H7 (cell line): ENCODE measurements around the gene RHOH. TPM values are rescaled to one million over a fixed set of nuclear protein-coding genes. Genes with fewer than 3 reads are reported as not detected.
"Not testable (repeated sequence)": the region's sequence is repeated elsewhere in the genome, so short reads cannot be mapped to it uniquely, and the experiment has no call there.

Source experiments
- DNase-seq: peaks from one replicate; pipeline ENCODE4 v3.0.0; 2012
- H3K27me3 ChIP-seq: 2 replicates; pipeline ENCODE4 v1.6.0; 2011; ENCODE audit warnings: mild to moderate bottlenecking, low read length; ENCODE audit not compliant: control insufficient read depth, insufficient read depth
- H3K36me3 ChIP-seq: replicated peaks from 2 replicates; pipeline ENCODE4 v1.5.1; 2011; ENCODE audit warnings: low read length; ENCODE audit not compliant: control insufficient read depth, insufficient read depth
- H3K4me3 ChIP-seq: 2 replicates; pipeline ENCODE4 v1.5.1; 2011; ENCODE audit warnings: low read depth, mild to moderate bottlenecking, control low read depth, low read length, moderate library complexity; ENCODE audit not compliant: insufficient read depth
- total RNA-seq: library from RNA; depleted of rRNA; stranded (reverse); fragments of >200 nt; shearing (Covaris generic); gene quantifications from 2 replicates; pipeline ENCODE4 v1.2.3, GENCODE V29; 2014; rRNA removed

The RHOH gene
- total RNA-seq: 1.4 and 2.1 TPM in 2 replicates

GRCh38 chr4:40196724-40197281 is at the start of gene RHOH:
Gene RHOH, plus strand, starts transcription at chr4:40197031. Its CDS starts 46,356 bp downstream, at chr4:40243387.
- Histone ChIP-seq H3K36me3 (no peaks in the 10 kb centered on the region), H3K27me3 (no peaks in the 10 kb centered on the region), H3K4me3 (0 out of 2 replicates have a peak within 1 kb of the TSS, but pooled peaks have one; percentile 0)
- DNase-seq: no peak

- DNase-seq, H3K36me3 ChIP-seq, H3K4me3 ChIP-seq, H3K27me3 ChIP-seq: not testable (repeated sequence)
Measured at GRCh38 chr4:40147490-40147889, 49.3 kb upstream of the RHOH start.

GRCh38 chr4:40149960-40150385 is 46.9 kb upstream of the RHOH start:
- Histone ChIP-seq H3K36me3 (no peaks in the 10 kb centered on the region; the same call in none of the 2 replicates), H3K4me3 (no peak overlapping the region), H3K27me3 (no peaks in the 10 kb centered on the region)
- DNase-seq: peak; percentile 60

- Histone ChIP-seq H3K4me3 (no peak overlapping the region), H3K36me3 (no peaks in the 10 kb centered on the region; the same call in none of the 2 replicates), H3K27me3 (no peaks in the 10 kb centered on the region)
- no peak for DNase-seq
Measured at GRCh38 chr4:40150932-40151331, 45.9 kb upstream of the RHOH start.

GRCh38 chr4:40152637-40153036 is 44.2 kb upstream of the RHOH start:
- H3K27me3 ChIP-seq: no peaks in the 10 kb centered on the region
- DNase-seq: no peak
- H3K36me3 ChIP-seq: no peaks in the 10 kb centered on the region; the same call in none of the 2 replicates
- no peak overlapping the region for H3K4me3 ChIP-seq

GRCh38 chr4:40157436-40157835 is 39.4 kb upstream of the RHOH start:
- Histone ChIP-seq H3K36me3 (no peaks in the 10 kb centered on the region; the same call in 1 of the 2 replicates), H3K27me3 (no peaks in the 10 kb centered on the region), H3K4me3 (no peak overlapping the region)
- DNase-seq: no peak

- Histone ChIP-seq H3K27me3 (no peaks in the 10 kb centered on the region), H3K4me3 (no peak overlapping the region), H3K36me3 (no peaks in the 10 kb centered on the region)
- no peak for DNase-seq
Measured at GRCh38 chr4:40160258-40160657, 36.6 kb upstream of the RHOH start.

GRCh38 chr4:40164459-40164858 is 32.4 kb upstream of the RHOH start:
- H3K27me3 ChIP-seq: no peaks in the 10 kb centered on the region
- no peak for DNase-seq
- H3K36me3 ChIP-seq: no peaks in the 10 kb centered on the region
- H3K4me3 ChIP-seq: no peak overlapping the region

- Histone ChIP-seq H3K36me3 (no peaks in the 10 kb centered on the region), H3K4me3 (no peak overlapping the region), H3K27me3 (no peaks in the 10 kb centered on the region)
- DNase-seq: no peak
Measured at GRCh38 chr4:40165916-40166315, 30.9 kb upstream of the RHOH start.

GRCh38 chr4:40168070-40168469 is 28.8 kb upstream of the RHOH start:
- Histone ChIP-seq H3K36me3 (no peaks in the 10 kb centered on the region), H3K27me3 (no peaks in the 10 kb centered on the region), H3K4me3 (no peak overlapping the region)
- DNase-seq: no peak

- H3K36me3 ChIP-seq: no peaks in the 10 kb centered on the region
- no peak for DNase-seq
- H3K4me3 ChIP-seq: no peak overlapping the region
- H3K27me3 ChIP-seq: no peaks in the 10 kb centered on the region
Measured at GRCh38 chr4:40170588-40170987, 26.2 kb upstream of the RHOH start.

- Histone ChIP-seq H3K36me3 (no peaks in the 10 kb centered on the region), H3K4me3 (no peak overlapping the region), H3K27me3 (no peaks in the 10 kb centered on the region)
- no peak for DNase-seq
Measured at GRCh38 chr4:40173470-40173875, 23.4 kb upstream of the RHOH start.

- H3K4me3 ChIP-seq: no peak overlapping the region
- no peaks in the 10 kb centered on the region for H3K27me3 ChIP-seq
- DNase-seq: peak; percentile 52
- no peaks in the 10 kb centered on the region for H3K36me3 ChIP-seq
Measured at GRCh38 chr4:40176602-40177001, 20.2 kb upstream of the RHOH start.

- no peak for DNase-seq
- Histone ChIP-seq H3K36me3 (no peaks in the 10 kb centered on the region), H3K27me3 (no peaks in the 10 kb centered on the region), H3K4me3 (no peak overlapping the region)
Measured at GRCh38 chr4:40177591-40177990, 19.2 kb upstream of the RHOH start.

- Histone ChIP-seq H3K4me3 (no peak overlapping the region), H3K27me3 (no peaks in the 10 kb centered on the region), H3K36me3 (no peaks in the 10 kb centered on the region)
- no peak for DNase-seq
Measured at GRCh38 chr4:40178672-40179071, 18.2 kb upstream of the RHOH start.

- Histone ChIP-seq H3K27me3 (no peaks in the 10 kb centered on the region), H3K36me3 (no peaks in the 10 kb centered on the region), H3K4me3 (no peak overlapping the region)
- no peak for DNase-seq
Measured at GRCh38 chr4:40179360-40179759, 17.5 kb upstream of the RHOH start.
